GM19023 (cell line): ENCODE data around the gene TAF11L2.
"Not testable (repeated sequence)": the region's sequence is repeated elsewhere in the genome, so short reads cannot be mapped to it uniquely, and the experiment has no call there.

Experiments used
- ATAC-seq: cut with Tn5 transposase; IDR thresholded peaks from one replicate; pipeline ENCODE4 v1.9.1; 2021; ENCODE audit warnings: mild to moderate bottlenecking, moderate library complexity; ENCODE audit not compliant: unreplicated experiment

The TAF11L2 gene

GRCh38 chr5:17524935-17525334 is 26.9 kb downstream of the TAF11L2 start, which contains the start of gene TAF11L5:
TSS of gene TAF11L5 (plus strand) at chr5:17525235.
- not testable (repeated sequence) for ATAC-seq

GRCh38 chr5:17526504-17526903 is 28.5 kb downstream of the TAF11L2 start:
- not testable (repeated sequence) for ATAC-seq

DNA sequence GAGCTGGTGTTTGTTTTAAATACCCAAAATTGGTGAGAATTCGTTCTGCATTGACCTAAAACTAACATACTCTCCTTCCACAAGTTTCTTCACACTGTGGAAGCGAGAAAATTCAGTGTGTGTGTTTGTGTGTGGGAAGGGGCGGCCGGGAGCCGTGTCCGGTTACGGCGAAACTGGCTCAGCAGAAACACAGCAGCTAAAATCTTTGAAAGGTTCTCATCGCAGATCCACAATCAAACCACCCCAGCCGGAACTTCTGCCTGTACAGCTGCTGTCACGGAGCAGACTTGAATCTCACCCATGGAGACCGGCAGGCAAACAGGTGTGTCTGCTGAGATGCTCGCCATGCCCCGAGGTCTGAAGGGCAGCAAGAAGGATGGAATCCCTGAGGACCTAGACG is 30.3 kb downstream of the TAF11L2 start, which contains the start of gene TAF11L6:
TSS of gene TAF11L6 (plus strand) at position 301 of the 400 bp plus-strand sequence.
- ATAC-seq, result not testable (repeated sequence)
